NAMALWA (cell line): Measurements from ENCODE around the gene CLPSL2.

Experiments used
- DNase-seq: peaks from one replicate; pipeline ENCODE4 v3.0.0-alpha.2; 2015; ENCODE audit warnings: low spot score

CLPSL2 gene

DNA sequence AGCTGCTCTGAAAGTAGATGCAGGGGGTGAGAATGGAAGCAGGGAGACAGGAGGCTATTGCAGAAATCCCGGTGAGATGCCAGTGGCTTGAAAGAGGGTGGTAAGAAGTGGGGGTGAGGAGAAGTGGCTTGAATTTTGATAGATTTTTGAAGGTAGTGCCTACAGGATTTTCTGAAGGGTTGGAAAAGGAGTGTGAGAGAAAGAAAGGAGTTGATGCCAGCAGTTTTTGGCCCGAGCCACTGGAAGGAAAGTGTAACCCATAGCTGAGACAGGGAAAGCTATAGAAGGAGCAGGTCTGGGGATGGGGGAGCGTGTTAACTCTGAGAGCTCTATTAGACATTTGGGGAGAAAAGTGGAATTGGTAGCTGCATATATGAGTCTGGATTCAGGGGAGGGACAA is 29.9 kb upstream of the CLPSL2 start:
- DNase-seq: no peak

DNA sequence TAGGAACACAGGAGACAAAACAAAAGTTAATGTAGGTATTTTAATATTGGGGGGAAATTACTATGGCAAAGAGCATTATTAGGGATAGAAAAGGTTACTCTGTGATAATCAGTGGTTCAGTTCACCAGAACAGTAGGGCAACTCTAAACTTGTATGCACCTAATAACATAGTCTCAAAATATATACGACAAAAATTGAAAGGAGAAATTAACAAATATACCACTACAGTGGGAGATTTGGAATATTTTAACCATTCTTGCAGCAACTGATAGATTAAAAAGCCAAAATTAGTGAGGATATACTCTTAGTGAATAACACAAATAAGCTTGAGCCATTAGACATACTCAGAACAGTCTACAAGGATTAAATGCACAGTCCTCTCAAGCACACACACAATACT is 28.5 kb upstream of the CLPSL2 start:
- DNase-seq: no peak

DNA sequence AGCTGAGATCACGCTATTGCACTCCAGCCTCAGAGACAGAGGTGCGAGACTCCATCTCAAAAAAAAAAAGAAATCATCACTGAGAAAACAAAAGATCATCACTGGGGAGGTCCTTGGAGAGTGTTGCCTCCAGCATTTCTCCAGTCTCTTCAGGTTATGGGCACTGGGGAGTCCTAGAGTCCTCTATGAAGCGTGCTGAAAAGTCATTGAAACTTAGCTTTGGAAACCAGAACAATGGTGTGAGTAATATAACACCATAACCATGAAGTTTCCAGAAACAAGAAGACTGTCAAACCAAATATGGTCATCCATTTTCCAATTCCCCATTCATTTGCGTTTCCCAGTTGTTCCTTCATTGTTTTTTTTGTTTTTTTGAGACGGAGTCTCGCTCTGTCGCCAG is 25.8 kb upstream of the CLPSL2 start:
- DNase-seq: no peak

DNA sequence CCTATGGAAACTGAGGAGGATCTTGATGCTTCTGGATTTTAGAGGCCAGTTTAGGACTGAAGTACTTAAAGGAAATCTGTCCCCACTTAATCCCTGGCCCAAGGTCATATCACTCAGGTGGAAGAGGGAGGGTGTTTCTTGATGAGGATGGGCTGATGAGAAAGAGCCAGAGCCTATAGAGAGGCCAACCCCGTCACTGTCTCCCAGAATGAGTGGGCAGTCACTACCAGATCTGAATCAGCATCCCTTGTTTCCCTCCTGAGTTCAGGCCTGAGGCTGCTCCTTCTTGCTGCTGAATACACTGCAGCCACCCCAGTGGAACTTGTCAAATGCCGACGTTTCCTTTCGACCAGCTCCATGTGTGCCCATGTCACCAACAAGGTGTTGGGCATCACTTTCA is 24.8 kb upstream of the CLPSL2 start:
- no peak for DNase-seq

DNA sequence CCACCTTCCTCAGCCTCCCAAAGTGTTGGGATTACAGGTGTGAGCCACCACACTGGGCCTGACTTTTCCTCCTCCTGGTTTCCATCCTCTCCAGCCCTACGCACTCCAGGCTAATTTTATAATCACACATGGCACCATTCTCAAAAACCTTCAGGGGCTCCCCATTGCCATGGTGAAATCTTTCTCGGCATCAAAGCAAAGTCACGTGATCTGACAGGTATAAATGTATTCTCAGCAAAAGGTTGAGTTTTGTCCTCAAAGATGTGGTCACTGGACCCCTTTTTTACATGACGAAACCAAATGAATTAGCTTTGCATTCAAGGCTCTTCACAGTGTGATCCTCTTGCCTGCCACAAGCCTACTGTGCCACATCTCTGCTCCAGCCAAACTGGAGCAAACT is 24.1 kb upstream of the CLPSL2 start:
- no peak for DNase-seq

DNA sequence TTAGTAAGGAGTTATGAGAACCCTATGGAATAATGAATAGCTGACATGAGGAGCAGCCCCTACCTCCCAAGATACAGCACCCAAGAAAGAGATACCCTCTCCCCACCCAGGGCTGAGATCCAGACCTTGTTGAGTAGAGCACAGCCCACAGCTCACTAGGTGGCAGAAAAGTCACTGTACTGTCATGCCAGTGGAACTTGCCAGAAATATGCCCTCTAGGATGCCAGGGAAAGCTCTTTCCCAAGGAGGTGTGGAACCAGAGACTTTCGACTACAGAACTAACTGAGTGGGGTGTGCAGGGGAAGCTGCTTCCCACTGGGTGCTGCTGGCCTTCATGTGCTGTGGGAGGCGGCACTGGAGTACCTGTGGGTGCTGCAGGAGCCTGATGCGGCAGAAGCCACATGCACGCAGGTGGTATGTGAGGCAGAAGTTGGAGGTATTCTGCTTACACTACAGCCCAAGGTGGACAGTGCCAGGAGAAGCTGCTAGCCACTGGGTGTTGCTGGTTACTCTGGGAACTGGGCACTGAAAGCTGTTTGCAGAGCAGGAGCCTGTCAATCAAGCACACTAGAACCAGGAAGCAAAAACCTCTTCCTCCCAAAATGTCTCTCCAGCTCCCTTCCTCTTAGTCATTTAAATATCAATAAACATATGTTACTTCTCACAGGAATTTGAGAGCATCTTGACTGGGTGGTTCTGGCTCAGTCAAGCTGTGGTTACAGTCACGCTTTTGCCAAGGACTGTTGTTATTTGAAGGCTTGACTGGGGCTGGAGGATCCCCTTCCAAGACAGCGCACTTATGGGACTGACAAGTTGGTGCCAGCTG is 21.7 kb upstream of the CLPSL2 start:
- DNase-seq: no peak

DNA sequence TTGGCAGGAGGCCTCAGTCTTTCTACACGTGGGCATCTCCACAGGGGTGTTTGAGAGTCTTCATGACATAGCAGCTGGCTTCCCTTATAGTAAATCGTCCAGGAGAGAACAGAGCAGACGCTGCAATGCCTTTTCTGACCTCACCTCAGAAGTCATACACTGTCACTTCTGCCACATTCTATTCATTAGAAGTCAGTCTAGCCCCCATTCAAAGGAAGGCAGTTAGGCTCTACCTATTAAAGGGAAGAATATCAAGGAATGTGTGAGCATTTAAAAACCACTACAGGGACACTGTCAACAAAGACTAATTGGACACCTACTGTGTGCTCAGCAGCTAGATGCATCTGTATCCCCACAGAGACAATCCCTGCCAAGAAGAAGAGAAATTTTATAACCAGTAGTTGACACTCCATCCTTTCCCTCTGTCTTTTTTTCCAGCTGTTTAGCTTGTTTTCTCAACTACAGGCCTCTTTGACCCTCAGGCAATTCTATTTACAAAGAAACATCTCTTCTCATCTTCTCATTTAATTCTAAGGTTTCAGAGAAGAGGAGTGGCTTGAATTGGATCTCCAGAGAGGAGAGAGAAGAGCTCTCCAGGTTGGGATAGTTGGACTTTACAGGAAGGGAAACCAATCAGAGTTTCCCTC is 21.0 kb upstream of the CLPSL2 start:
- no peak for DNase-seq

DNA sequence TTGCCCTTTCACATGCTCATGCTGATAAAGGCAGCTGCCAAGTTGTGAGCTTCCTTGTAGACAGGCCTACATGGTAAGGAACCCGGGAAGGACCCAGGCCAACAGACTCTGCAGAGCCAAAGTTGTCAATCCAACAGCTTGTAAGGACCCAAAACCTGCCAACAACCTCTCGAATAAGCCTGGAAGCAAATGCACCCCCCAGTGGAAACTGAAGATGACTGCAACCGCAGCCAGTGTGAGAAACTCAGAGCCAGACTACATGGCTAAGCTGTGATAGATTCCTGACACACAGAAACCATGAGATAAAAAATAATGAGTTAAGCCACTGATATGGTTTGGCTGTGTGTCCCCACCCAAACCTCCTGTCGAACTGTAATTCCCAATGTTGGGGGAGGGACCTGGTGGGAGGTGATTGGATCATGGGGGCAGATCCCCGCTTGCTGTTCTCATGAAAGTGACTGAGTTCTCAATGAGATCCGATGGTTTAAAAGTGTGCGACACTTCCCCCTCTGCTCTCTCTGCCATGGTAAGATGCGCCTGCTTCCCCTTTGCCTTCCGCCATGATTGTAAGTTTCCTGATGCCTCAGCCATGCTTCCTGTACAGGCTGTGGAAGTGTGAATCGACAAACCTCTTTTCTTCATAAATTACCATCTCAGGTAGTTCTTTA is 18.8 kb upstream of the CLPSL2 start:
- peak; percentile 74 for DNase-seq

DNA sequence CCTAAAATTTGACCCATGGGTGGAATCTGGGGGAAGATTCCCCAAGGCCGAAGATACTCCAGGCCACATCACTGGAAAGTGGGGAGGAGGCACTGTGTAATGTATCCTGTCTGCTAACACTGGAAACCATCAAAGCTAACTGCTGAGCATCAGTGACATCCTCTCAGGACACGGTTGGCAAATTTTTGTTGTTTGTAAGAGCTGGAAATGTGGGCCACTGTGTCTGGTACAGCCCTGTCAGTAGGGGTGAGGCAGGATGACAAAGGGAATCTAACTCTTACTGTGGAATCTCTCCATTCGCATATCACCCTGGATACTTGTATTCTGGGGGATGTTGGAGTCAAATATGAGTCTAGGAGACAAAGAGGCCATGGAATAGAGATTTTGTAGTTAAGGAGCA is 17.0 kb upstream of the CLPSL2 start:
- DNase-seq: no peak

DNA sequence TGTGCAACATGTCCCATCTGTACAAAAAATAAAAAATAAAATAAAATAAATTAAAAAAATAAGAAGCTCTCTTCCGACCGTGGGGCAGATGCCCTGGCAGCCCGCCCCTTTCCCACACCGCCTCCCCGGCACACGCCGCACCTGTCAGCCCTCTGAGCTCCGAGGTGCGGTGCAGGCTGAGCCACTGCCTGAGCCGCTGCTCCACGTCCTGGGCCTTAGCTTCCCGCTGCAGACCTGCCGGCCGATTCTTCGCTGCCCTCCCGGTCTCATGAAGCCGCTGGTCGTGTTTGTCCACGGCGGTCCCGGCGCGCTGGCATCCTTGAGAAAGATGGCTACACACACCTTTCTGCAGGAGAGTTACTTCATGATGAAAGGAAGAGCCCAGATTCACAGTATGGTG is 10.7 kb upstream of the CLPSL2 start:
- DNase-seq: no peak

DNA sequence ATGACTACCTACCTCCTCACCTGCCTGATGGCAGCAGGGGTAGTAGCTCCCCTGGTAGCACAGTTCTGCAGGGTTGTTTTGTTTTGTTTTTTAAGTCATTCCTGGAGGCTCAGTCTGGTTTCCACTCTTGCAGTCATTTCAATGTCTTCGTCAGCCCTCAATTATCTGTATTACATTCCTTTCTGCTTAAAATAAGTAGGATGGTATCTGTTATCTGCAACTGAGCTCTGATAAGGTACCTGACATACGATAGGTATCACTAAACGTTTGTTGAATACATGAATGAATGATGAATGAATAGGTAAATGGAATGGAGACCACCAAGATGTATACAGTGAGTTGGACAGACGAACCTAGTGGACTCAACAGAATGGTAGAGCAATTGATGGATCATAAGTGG is 7.2 kb upstream of the CLPSL2 start:
- no peak for DNase-seq

DNA sequence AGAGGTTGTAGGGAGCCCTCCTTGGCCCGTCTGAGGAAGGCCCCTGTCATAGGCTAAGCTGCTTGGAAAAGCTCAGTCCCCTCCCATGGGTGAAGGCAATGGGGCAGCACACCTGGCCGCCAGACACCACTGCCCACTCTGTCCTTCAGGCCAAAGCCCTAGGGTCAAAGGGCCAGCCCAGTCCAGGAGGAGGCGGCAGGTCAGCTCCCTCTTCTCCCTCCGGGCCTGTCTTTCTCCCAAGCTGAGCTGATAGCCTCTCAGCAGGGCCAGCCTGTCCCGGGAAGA is 5.1 kb upstream of the CLPSL2 start:
- DNase-seq: no peak

DNA sequence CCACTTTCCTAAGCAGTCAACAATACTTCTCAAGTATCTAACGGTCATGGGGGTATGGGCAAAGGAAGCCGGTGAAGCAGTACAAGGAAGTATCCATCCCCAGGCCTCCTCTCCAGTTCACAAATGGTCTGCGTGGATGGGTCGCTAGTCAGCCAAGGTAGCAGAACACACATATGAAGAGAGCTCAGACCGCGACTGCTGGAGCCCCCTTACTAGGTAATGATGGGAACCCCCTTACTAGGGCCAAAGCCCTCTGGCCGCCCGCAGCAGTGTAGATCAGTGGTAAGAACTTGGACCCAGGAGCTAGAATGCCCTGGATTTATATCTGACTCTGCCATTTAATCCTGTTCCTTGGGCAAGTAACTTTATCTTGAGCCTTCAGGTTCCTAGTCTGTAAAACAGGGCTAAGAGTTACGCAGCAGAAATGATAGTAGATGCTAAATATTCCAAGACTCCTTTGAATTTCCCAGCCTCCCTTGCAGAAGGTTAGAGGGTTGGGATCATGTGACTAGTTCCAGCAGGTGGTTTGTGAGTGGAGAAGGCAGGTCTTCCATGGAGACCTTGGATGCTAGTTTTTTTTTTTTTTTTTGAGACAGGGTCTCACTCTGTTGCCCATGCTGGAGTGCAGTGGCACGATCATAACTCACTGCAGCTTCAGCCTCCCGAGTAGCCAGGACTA is 2.1 kb upstream of the CLPSL2 start:
- no peak for DNase-seq

DNA sequence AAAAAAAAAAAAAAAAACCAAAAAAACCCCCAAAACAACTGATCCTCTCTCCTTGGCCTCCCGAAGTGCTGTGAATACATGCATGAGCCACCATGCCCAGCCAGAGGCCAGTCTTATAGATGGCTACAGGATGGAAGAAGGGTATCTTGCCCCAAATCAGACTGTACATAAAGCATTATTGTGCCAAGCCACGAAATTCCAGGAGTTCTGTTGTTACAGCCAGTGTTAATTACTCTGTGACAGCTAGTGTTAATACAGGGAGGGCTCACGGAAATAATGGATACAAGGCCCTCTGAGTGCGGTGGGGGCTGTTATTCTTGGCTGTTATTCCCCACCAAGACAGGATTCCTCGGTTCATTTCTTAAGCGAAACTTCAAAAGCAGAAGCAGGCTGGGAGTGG is 1.4 kb upstream of the CLPSL2 start:
- no peak for DNase-seq

DNA sequence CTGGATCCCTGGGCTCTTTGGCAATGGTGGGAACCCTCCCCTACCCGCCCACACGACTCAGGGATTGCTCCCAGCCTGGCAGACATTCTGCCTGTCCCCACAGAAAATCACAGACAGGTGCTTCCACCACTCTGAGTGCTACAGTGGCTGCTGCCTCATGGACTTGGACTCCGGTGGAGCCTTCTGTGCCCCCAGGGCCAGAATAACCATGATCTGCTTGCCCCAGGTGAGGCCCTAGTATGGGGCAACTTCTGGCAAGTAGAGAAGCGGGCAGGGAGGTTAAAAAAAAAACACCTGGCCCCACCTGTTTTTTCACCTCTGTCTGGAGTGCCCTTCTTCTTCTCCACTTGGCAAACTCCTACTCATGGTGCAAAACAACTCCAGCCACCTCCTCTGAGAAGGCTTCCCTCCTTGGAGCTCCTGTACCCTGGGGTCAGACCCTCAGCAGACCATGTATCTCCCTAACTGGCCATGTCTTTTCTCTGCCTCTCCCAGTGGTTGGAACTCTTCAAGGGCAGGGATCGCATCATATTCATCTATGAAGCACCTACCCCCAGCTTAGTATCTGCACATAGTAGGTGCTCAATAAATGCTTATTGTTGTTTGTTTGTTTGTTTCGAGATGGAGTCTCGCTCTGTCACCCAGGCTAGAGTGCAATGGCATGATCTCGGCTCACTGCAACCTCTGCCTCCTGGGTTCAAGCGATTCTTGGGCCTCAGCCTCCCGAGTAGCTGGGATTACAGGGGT is 1.1 kb downstream of the CLPSL2 start:
- DNase-seq: no peak

DNA sequence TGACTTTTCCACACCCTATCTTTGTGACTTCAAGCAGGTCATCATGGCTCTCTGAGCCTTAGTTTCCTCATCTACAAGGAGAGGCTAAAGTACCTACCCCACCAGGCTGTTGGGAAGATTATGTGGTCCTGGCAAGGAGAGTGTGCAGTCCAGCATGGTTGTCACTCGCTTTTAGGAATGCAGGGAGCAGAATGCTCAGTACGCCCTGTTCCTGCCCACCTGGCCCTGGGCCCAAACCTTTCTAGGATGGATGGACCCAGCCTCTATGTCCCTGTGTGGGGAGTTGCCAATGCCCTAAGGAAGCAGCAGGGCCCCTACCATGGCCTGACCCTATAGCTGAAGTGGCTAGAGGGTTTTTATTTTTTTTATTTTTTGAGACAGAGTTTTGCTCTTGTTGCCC is 2.0 kb downstream of the CLPSL2 start:
- no peak for DNase-seq

DNA sequence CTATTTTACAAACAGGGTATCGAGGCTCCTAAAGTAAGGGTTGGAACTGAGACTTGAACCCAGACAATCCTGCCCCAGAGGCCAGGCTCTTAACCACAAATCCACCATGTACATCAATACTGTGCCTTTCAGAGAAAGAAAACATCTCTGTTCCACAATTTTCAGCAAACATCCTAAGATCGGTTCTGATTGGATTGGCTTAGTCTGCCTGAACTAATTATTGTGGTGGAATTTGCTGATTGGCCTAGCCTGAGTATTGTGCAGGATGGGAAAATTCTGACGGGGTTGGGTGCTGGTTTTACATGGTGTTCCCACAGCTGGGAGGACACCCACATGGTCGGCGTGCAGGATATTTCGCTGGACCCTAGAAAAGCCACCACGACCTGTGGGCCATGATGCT is 4.3 kb downstream of the CLPSL2 start, which contains the start of gene CLPSL1:
TSS of gene CLPSL1 (plus strand) at position 301 of the 400 bp plus-strand sequence. CDS start at position 393, 92 bp downstream.
- DNase-seq: no peak

DNA sequence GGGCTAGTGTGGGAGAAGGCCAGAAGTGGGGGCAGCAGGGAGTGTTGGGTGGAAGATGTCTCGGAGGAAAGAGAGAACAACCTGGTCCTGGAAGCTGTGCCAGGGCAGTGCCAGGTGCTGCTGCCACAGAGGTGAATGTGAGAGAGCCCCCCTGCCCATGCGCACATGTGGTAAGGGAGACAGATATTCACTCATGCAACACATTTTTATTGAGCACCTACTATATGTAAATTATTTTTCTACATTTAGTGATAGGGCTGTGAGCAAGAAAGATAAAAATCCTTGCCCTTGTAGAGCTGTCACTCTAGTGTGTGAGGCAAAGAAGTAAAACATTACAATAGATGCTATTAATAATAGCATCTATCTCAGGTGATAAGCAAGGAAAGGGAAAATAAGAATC is 4.9 kb downstream of the CLPSL2 start:
- no peak for DNase-seq

DNA sequence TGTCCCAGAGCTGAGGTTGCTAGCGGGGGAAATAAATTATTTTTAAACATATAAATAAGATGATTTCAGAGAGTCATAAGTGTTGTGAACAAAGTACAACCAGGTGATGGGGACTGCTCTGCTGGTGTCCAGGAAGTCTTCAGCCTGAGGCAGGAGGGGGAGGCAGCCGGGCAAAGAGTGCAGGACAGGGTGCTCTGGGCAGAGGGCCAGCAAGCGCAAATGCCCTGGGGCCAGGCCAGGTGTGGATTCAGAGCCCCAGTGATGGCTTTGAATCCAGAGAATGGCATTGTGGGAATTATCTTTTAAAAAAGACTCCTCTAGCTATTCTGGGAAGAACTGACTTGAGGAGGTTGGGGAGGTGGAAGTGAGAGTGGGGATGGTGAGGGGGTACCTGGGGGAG is 6.0 kb downstream of the CLPSL2 start:
- DNase-seq: no peak

DNA sequence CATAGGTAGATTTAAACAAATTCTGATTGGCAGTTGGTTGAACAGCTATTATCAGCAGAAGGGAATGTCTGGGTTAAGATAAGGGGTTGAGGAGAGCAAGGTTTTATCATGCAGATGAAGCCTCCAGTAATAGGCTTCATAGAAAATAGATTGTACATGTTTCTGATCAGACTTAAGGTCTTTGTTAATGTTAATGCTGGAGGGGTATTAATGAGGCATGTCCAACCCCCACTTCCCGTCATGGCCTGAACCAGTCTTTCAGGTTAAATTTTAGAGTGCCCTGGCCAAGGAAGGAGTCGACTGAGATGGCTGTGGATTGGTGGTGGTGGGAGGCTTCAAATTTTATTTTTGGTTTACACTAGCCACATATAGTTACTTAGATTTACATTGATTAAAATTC is 7.8 kb downstream of the CLPSL2 start:
- no peak for DNase-seq

DNA sequence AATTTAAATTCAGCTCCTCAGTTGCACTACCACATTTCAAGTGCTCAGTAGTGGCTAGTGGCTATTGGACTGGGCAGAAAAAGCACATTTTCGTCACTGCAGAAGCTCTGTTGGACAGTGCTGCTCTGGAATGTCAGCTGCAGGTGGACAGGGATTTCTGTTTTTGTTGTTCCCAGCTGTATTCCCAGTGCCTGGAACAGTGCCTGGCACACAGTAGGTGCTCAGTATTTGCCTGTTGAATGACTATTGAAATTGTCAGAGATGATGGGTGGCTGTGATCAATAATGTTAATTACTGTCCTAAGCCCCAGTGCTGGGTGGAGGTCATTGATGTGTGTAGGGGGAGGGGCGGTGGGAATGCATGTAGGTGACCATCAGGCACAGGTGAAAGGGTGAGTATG is 9.9 kb downstream of the CLPSL2 start:
- no peak for DNase-seq

DNA sequence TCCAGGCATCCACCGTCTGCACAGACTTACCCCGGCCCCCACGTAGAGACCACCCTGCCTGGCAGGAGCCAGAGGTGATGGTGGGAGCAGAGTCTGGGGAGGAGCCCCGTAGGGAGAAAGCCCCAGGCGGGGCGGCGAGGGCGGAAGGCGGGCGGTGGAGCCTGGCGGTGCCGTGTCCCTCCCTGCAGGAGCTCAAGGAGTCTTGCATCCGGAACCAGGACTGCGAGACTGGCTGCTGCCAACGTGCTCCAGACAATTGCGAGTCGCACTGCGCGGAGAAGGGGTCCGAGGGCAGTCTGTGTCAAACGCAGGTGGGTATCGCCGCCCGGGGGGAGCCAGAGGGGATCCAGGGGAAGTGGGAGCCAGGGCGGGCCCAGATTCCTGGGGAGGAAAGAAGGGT is 10.4 kb downstream of the CLPSL2 start:
- DNase-seq: no peak
